Measurements from ENCODE around the gene FYB2.
A peak's percentile ranks its signal among the peaks of the same experiment; 100 is the strongest.

FYB2 gene

DNA sequence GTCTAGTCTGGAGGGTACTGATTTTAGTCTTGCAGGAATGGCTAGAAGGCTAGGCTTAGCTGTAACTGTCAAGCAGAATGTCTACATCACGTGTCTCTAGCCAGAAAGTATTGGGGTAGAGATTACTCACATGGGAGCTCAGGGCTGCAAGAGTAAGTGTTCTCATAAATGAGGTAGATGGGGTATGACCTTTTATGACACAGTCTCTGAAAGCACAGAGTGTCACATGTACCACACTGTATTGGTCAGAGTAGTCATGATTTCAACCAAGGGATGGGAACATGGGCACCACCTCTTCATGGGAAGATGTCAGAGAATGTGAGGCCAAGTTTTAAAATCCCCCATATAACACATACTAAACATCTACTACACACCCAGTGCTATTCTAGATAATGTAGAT, 2.9 kb downstream of the FYB2 start:
- no peak overlapping the region for H3K4me3 ChIP-seq (ENCODE audit: low read depth, low read length)
- TF ChIP-seq, protein P1, sequence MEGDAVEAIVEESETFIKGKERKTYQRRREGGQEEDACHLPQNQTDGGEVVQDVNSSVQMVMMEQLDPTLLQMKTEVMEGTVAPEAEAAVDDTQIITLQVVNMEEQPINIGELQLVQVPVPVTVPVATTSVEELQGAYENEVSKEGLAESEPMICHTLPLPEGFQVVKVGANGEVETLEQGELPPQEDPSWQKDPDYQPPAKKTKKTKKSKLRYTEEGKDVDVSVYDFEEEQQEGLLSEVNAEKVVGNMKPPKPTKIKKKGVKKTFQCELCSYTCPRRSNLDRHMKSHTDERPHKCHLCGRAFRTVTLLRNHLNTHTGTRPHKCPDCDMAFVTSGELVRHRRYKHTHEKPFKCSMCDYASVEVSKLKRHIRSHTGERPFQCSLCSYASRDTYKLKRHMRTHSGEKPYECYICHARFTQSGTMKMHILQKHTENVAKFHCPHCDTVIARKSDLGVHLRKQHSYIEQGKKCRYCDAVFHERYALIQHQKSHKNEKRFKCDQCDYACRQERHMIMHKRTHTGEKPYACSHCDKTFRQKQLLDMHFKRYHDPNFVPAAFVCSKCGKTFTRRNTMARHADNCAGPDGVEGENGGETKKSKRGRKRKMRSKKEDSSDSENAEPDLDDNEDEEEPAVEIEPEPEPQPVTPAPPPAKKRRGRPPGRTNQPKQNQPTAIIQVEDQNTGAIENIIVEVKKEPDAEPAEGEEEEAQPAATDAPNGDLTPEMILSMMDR (IDR thresholded peaks at IDR 0.05; ENCODE audit: borderline replicate concordance, insufficient read depth, low read depth, low read length), result no peak

DNA sequence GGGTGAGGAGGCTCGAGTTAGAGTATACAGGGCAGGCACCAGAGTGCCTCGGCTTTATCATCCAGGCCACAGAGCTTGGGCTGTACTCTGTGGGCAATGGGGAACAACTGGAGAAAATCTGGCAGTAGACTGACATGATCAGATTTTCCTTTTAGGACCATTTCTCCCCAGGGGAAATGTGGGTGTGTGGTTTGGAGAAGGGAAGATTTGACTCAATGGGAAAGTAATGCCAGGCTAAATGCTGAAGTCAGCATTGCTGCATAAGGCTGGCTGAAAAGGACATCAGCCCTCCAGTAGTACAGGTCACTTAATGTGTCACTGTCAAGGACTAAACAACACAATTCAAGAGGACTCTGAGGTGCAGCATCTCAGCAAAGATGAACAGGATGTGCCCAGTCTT, 5.0 kb downstream of the FYB2 start:
- no peak overlapping the region for H3K4me3 ChIP-seq (ENCODE audit: low read depth, low read length)
- TF ChIP-seq, protein P1 (IDR thresholded peaks at IDR 0.05; ENCODE audit: borderline replicate concordance, insufficient read depth, low read depth, low read length), result no peak

DNA sequence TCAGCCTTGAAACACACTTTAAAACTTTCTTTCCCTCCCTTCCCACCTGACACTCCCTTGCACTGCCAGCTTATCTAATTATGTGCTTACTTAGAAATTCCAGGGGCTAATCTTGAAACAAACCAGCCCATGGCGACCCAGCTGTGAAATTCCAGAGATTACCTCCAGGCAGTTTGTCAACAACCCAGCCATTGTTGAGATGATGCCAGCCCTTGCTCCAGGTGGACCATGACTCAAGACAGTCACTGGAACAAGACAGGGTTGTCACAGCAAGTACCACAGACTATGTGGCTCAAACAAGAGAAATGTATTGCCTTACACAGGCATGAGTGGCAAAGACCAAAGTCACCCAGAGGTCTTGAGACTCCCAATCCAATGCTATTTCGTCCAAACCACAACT, 7.9 kb downstream of the FYB2 start:
- TF ChIP-seq, protein P1 (IDR thresholded peaks at IDR 0.05; ENCODE audit: borderline replicate concordance, insufficient read depth, low read depth, low read length), result no peak
- H3K4me3 ChIP-seq (ENCODE audit: low read depth, low read length), result no peak overlapping the region

- TF ChIP-seq, protein P1 (IDR thresholded peaks at IDR 0.05; ENCODE audit: borderline replicate concordance, insufficient read depth, low read depth, low read length), result no peak
- no peak overlapping the region for H3K4me3 ChIP-seq (ENCODE audit: low read depth, low read length)
Measured at GRCh38 chr1:56808410-56808809, 10.8 kb downstream of the FYB2 start.

DNA sequence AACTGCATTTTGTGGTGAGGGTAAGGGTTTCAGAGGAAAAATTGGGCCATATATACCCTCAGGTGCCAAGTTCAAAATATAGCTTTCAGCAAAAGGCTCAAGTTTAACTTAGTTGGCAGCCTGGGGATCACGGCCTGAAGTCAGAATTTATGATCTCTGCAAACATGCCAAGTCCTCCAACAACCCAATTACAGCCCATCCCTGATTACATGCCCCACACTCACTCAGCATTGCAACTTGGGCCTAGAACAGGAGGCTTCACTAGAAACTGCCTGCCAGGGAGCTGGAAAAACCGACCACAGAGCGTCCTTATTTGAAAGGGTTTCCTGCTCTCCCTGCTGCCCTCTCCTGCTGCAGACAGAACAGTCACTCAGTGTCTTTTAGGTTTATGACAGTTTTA, 12.4 kb downstream of the FYB2 start:
- no peak overlapping the region for H3K4me3 ChIP-seq (ENCODE audit: low read depth, low read length)
- TF ChIP-seq, protein P1 (IDR thresholded peaks at IDR 0.05; ENCODE audit: borderline replicate concordance, insufficient read depth, low read depth, low read length), result no peak

DNA sequence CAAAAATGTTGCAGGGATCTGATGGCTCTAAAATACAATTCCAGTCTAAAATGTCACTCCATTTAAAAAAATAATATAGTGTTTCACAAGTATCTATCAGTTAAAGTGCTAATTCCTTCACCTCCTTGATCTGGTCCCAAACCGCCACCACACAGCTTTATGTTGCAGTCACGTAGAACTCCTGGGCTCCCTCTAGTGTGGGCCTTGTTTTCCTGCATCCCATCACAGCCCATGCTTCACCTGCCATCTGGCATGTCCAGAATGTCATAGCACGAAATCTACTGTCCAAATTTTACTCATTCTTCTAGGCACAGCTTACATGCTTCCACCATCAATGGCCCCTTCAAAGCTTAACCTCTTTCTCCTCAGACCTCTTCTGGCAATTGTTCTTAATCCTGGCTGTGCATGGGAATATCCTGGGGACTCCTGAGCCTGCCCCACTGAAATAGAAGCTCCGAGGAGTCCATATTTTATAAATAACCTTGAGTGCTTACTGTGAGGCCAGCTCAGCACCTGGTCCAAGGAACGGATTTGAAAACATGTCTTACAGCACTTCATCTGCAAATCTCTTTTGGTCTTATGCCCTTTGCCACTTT, 15.5 kb downstream of the FYB2 start:
- TF ChIP-seq, protein P1 (IDR thresholded peaks at IDR 0.05; ENCODE audit: borderline replicate concordance, insufficient read depth, low read depth, low read length), result peak; percentile 70
- H3K4me3 ChIP-seq (ENCODE audit: low read depth, low read length), result no peak overlapping the region

- no peak overlapping the region for H3K4me3 ChIP-seq (ENCODE audit: low read depth, low read length)
- TF ChIP-seq, protein P1 (IDR thresholded peaks at IDR 0.05; ENCODE audit: borderline replicate concordance, insufficient read depth, low read depth, low read length), result no peak
Measured at GRCh38 chr1:56799605-56800400, 19.4 kb downstream of the FYB2 start.
